GM04503 (cell line): ENCODE results near the gene IBSP.

ENCODE experiments used
- DNase-seq: peaks from one replicate; pipeline ENCODE4 v3.0.0-alpha.2; 2012; ENCODE audit warnings: low read depth

Gene IBSP, protein sequence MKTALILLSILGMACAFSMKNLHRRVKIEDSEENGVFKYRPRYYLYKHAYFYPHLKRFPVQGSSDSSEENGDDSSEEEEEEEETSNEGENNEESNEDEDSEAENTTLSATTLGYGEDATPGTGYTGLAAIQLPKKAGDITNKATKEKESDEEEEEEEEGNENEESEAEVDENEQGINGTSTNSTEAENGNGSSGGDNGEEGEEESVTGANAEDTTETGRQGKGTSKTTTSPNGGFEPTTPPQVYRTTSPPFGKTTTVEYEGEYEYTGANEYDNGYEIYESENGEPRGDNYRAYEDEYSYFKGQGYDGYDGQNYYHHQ

GRCh38 chr4:87799301-87800113 lies at the start of gene IBSP:
TSS of gene IBSP (plus strand) at chr4:87799554. CDS start at chr4:87802362, 2,808 bp downstream.
- DNase-seq, result no peak

GRCh38 chr4:87749883-87750282 lies 49.5 kb upstream of the IBSP start:
- DNase-seq, result no peak

DNA sequence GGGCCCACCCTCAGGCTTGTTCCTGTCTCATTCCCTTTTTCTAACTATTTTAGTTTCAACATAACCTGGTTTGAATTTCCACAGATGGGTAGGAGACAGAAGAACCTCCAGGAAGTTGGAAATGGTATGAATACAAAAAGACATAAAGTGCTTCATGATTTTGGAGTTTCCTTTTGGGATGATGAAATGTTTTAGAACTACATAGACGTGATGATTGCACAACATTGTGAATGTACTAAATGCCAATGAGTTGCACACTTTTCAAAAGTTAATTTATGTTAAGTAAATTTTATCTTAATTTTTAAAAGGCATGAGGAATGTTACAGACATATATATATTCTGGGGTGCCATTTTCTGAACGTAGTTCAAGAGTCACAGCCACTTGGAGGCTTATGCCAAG lies 41.1 kb upstream of the IBSP start:
- DNase-seq, result no peak

DNA sequence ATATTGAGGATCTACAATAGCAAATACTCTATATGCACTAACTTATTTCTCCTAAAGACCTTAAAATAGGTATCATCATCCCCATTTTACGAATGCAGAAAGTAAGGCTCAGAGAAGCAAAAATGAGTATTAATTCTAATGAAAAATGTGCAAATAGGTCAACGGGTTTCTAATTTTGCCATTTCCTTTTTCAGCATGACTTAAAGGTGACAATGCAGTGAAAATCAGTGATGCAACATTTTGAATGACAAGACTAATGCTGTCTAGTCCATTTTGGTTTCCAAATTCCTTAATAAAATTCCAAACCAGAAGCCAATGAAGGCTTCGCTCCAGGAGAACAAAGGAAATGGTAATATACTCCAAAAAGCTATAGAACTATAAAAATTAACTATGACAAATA lies 37.0 kb upstream of the IBSP start:
- DNase-seq, result no peak

DNA sequence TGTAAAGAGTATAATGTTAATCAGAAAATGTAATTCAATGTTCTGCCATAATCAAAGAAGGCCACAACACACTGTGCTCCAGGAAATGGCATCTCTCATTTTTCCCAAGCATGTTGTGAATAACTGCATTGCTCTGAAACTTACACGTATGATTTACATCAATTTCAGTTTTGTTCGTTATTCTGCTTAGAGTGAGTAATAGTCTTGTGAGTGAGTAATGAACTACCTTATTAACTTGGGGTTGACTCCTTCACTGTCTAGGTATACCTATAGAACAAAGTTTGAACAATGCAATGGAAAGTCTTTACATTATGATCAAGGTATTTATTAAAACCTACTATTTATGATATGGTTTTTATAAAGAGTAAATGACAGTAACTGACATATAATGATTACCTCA lies 17.8 kb upstream of the IBSP start:
- no peak for DNase-seq

DNA sequence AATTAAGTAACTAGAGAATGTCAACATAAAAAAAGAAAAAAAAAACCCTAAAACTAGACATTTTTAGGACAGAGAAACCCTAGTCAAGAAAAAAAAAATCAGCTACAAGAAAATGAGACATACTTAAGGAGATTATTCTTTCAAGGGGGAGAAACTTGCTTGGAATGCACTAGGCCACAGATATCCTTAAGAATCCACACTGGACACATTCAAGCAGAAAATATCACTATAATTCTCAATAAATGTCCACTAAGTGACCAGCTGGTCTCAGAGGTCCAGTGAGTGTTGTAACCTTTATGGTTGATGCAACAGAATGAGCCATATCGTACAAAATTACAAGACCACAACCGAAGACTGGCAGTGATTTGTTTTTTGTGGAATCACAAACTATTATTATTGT lies 15.6 kb upstream of the IBSP start:
- DNase-seq, result no peak

DNA sequence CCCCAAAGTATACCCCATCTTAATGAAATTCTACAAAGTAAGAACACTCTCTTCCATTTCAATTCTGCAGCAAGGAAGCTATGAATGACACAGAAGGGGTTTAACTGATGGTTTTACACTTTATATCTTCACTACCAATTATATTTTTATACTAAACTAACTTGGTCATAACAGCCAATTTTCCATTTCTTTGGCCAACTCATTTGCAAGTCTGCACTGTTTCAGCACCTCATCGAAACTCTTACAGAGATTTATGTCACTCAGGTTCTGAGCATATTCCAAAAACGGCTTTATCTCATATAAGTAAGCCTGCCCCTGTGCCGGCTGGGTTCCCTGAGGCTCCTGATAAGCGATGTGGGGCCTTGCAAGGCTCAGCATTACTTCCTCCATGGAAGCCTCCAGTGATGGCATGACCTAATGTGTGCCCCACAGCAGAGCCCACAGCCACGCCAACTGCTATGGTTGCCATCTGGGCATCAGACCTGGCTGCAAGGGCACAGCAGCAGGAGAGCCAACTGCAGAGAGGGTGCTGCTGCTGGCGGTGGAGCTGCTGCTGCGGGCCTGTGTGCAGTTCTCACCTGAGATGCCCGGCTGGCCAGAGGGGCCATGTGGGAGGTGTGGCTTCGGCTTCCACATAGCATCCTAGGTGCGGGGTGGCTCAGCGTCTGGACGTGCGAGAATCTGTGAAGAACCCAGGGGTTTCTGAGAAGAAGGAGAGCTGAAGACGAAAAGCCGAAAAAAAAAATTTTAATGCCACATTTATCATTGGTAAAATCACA lies 13.4 kb upstream of the IBSP start:
- DNase-seq, result no peak

- no peak for DNase-seq
Observed at GRCh38 chr4:87802858-87803257, 3.5 kb downstream of the IBSP start.

- no peak for DNase-seq
Observed at GRCh38 chr4:87803421-87803820, 4.1 kb downstream of the IBSP start.

DNA sequence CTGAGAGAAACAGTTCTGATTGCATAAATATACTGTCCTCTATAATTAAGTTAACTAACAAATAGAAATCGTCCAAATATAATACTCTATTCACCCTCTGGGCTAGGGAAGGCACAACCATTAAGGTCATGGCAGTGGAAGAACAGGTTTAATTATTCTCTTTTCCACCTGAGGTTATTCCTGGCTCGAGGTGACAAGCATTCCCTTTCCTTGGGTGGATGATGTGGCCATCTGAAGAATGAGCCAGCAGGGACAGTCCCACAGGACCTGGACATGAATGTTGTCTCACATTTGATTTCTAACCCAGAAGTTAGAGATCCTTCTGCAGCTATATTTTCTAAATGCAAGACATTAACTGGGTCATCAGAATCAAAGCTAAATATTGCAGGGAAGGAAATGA lies 5.5 kb downstream of the IBSP start:
- DNase-seq, result no peak

DNA sequence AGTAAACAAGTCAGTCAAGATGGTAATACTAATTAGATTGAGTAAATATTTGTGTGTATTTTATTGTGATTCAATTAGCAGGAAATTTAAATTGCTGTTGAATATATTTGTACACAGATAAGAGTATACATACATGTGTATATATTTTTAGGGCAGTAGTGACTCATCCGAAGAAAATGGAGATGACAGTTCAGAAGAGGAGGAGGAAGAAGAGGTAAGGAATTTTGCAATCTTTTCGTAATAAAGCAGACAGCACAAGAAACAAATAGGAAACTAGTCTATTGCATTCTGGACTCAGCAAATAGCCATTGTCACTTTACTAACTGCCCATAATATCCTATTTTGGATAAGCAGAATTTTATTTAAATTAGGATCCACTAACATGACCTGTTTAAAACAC lies 6.6 kb downstream of the IBSP start:
- DNase-seq, result no peak

DNA sequence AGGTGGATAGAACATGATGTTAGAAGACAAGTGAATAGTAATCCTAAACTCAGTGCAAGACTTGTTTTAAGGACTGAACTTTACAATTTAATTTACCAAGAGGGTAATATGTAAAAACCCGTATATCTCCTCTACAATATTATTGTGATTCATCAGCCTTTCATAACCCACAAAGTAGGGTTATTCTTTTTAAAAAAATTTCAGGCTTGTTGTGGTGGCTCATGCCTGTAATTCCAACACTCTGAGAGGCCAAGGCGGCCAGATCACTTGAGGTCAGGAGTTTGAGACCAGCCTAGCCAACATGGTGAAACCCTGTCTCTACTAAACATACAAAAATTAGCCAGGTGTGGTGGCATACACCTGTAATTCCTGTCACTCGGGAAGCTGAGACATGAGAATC lies 7.2 kb downstream of the IBSP start:
- no peak for DNase-seq

DNA sequence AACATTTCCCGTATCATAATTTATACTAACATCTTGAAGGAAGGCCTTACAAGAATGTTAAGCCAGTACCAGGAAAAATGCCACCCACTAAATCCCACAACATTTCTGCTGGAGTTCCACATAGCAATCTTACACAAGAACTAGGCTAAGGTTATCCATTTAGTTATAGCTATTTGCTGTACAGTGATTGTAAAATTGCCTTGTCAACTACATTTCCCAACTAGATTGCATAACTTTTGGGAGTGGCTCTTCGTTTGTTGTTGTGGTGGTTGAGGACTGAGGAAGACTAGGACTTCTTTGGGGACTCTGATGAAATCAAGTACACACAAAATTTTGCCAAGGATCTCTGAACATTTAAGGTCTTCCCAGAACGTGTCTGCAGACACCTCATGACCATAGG lies 8.0 kb downstream of the IBSP start:
- no peak for DNase-seq

DNA sequence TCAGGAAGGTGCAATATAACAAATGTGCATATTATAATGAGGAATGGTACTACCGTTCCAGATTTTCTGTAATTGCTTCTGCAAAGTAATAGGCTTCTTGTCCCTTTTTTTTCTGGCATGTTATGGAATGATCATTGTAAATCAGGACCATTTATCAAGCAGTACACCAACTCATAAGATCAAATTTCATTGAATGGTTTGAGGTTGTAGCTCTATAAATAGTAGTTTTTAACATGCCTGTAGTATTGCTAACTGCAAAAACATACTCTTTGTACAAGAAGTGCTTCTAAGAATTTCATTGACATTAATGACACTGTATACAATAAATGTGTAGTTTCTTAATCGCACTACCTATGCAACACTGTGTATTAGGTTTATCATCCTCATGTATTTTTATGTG lies 12.6 kb downstream of the IBSP start:
- no peak for DNase-seq

DNA sequence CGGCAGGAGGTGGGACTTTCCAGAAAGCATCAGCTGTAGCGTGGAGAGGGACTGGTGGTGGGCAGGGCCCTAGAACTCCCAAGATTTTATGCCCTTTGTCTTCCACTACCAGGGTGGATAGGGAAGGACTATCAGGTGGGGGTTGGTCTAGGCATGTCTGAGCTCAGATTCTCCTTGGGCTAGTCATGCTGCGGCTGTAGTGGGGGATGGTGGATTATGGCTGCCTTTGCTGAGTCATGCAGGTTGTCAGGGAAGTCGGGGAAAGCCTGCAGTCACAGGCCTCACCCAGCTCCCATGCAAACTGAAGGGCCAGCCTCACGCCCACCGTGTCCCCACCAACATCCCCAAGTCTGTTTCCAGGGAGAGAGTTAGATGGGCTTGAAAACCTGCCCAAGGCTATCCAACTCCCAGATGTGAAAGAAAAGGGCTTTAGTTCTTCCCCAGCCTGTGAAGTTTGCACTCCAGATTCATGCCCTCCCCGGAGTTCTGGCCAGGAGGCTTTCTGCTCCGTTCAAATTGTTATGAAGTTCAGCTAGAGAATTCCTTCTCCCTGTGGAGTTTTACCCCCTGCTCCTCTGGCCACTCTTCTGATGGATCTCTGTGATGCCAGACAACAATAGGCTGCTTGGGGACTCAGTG lies 20.0 kb downstream of the IBSP start:
- peak; percentile 37 for DNase-seq

DNA sequence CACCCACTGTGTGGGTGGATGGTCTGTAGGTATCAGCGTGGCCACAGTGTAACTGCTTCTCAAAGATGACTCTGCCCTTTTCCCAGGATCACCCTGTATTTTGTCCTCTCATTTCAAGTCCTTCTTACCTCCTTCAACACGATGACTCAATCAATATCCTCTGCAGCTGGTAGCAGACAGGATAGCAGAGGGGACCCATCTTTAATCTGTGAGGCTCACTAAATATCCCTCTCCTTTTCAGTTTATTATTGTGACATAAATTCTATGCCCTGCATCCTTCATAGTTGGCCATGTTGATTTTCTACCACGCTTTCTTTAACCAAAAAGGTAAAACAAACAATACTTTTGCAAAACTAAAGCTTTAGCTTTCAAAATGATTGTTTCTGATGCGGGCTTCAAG lies 23.8 kb downstream of the IBSP start:
- DNase-seq, result no peak

DNA sequence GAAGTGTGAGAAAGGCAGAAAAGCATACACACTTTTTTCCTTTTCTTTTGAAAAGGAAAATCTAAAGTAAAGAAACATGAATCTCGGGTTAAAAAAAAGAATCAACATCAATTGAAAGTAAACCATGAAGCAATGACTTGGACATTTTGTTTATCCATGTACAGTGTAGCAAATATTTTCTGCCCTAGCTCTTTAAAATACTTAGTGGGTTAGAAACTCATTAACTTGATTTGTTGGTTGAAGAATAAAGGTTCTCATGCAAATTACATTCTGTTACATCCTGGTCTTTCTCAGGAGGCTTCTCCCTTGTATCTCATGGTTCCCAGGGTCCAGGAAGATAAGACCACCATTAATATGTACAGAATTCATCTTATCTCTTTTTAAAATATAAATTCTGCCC lies 24.4 kb downstream of the IBSP start:
- no peak for DNase-seq

DNA sequence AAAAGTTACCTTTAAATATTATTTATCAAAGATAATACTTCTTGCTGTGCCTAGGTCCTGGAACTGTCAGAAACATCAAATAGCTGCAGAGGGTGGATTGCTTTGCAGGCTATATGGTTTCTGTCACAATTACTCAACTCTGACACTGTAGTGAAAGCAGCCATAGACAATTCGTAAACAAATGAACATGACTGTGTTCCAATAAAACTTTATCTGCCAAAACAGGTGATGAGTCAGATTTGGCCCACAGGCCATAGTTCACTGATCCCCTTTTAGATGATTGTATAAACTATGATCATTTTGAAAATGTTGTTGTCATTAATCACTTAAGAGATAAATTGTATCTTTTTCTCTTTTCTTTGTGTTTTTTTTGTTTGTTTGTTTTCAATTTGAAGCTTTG lies 25.0 kb downstream of the IBSP start:
- DNase-seq, result no peak

- DNase-seq, result no peak
Observed at GRCh38 chr4:87832669-87833068, 33.3 kb downstream of the IBSP start, which contains the start of gene MEPE. TSS of gene MEPE (plus strand) at chr4:87832969. CDS start at chr4:87834715, 1,746 bp downstream.

DNA sequence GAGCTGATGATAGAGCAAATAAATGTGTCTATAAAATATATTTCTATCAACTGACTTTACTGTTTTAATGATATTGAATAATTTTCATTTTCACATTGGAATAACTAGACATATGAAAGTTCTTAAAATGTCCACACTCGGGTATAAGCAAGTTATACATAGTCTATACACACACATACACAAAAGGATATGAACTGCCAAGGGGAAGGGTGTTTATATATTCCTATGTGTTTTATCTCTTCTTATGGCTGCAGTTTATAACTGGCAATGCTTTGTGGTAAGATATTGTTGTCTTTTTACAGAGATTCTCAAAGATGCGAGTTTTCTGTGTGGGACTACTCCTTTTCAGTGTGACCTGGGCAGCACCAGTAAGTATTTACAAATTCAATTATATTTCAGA lies 35.0 kb downstream of the IBSP start:
- DNase-seq, result no peak

- no peak for DNase-seq
Observed at GRCh38 chr4:87835197-87835596, 35.8 kb downstream of the IBSP start.

GRCh38 chr4:87835743-87836142 lies 36.4 kb downstream of the IBSP start:
- DNase-seq, result no peak
